Activated CD4-positive, alpha-beta memory T cell treated with anti-CD3 and anti-CD28 coated beads for 36 hours (primary cell): Measurements from ENCODE around the gene OR51S1. TPM values are rescaled to one million over a fixed set of nuclear protein-coding genes. Genes with fewer than 3 reads are reported as not detected.
"Not testable (repeated sequence)": the region's sequence is repeated elsewhere in the genome, so short reads cannot be mapped to it uniquely, and the experiment has no call there.

ENCODE experiments used
- CTCF ChIA-PET: fragments of 350-600 bp; sonication (Branson Sonifier 250); formaldehyde crosslinking; loops from one replicate; lab custom pipeline; 2021; ENCODE audit warnings: antibody characterized with exemption, inconsistent platforms; lab: Charles Lee
- POLR2A ChIA-PET: fragments of 350-600 bp; sonication (Branson Sonifier 250); formaldehyde crosslinking; loops from one replicate; lab custom pipeline; 2021; ENCODE audit warnings: antibody characterized with exemption; lab: Charles Lee
- DNase-seq: peaks from one replicate; pipeline ENCODE4 v3.0.0-alpha.2; 2020
- H3K27ac Mint-ChIP-seq: one replicate; pipeline ENCODE4 v1.8.0; 2021; ENCODE audit warnings: mixed read lengths
- H3K27me3 Mint-ChIP-seq: one replicate; pipeline ENCODE4 v1.8.0; 2021; ENCODE audit warnings: mixed read lengths
- H3K36me3 Mint-ChIP-seq: one replicate; pipeline ENCODE4 v1.8.0; 2021; ENCODE audit warnings: mixed read lengths
- H3K4me1 Mint-ChIP-seq: one replicate; pipeline ENCODE4 v1.8.0; 2021; ENCODE audit warnings: low read depth, mixed read lengths
- H3K4me3 Mint-ChIP-seq: one replicate; pipeline ENCODE4 v1.8.0; 2021; ENCODE audit warnings: mild to moderate bottlenecking, mixed read lengths
- H3K9me3 Mint-ChIP-seq: one replicate; pipeline ENCODE4 v1.8.0; 2021; ENCODE audit warnings: mixed read lengths
- intact Hi-C: fragments of 100-400 bp; cut with micrococcal nuclease; formaldehyde crosslinking; loops from one replicate; pipeline ENCODE4 v1.15.1; 2023
- total RNA-seq, 2 experiments: library from RNA; stranded (reverse); gene quantifications; one replicate each; pipeline ENCODE4 v1.2.3, GENCODE V29; 2021

OR51S1 gene
- total RNA-seq, 2 experiments from 2014 or later, result not detected

DNA sequence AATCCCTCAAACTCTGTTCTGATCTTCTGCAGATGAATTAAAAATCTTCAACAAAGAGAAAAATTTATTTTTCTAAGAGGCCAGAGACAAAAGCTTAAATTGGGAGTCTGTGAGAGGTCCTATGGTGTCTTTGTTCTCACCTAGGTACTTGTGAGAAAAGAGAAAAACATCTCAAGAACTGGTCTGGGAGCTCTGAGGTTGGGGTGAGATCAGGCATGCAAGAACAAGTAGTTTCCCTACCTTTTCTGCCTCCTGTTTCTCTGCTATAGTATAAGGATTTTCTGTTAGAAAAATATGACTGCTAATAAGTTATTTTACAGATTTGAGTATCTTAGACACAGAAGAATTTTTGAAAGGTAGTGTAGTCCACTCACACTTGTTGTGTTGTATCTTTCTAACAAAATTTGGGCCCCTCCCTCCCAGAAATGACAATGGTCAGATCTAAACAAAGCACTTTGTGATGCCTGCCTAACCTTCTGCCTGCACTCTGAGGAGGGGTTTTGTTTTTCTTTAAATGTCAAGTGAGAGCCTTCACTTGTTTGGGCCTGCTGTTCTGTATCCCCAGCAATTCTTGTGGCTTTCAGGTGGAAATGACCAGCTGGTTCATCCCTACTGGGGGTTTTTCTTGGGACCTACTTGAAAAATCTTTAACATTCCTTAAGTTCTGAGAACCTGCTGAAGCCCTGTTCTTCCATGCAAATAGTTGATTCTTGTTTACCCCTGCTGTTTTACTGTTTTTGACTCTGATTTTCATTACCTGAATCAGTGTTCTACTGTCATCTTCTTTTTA, 13.6 kb upstream of the OR51S1 start:
- Mint-ChIP-seq H3K36me3 (no peaks in the 10 kb centered on the region), H3K4me1 (no peaks in the 10 kb centered on the region), H3K4me3 (no peak overlapping the region), H3K27me3 (no peaks in the 10 kb centered on the region), H3K9me3 (no peaks in the 10 kb centered on the region), H3K27ac (no peak overlapping the region)
- intact Hi-C loops, result no loop called here
- POLR2A ChIA-PET, result no interaction called here
- no peak for DNase-seq
- CTCF ChIA-PET, result no interaction called here

DNA sequence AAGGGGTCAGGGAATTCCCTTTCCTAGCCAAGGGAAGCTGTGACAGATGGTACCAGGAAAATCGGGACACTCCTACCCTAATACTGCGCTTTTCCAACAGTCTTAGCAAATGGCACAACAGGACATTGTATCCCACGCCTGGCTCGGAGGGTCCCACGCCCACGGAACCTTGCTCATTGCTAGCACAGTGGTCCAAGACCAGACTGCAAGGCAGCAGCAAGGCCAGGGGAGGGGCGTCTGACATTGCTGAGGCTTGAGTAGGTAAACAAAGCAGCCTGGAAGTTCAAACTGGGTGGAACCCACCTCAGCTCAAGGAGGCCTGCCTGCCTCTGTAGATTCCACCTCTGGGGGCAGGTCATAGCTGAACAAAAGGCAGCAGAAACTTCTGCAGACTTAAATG, 5.3 kb upstream of the OR51S1 start:
- H3K9me3 Mint-ChIP-seq, DNase-seq, CTCF ChIA-PET, H3K4me1 Mint-ChIP-seq, H3K4me3 Mint-ChIP-seq, POLR2A ChIA-PET, H3K36me3 Mint-ChIP-seq, H3K27me3 Mint-ChIP-seq, intact Hi-C loops, H3K27ac Mint-ChIP-seq: not testable (repeated sequence)

GRCh38 chr11:4851033-4851432, 2.0 kb upstream of the OR51S1 start:
- no peaks in the 10 kb centered on the region for H3K36me3 Mint-ChIP-seq
- peaks cover 3% of the 10 kb centered on the region for H3K27me3 Mint-ChIP-seq
- intact Hi-C loops, result no loop called here
- POLR2A ChIA-PET, result no interaction called here
- H3K4me1 Mint-ChIP-seq, result no peaks in the 10 kb centered on the region
- H3K4me3 Mint-ChIP-seq, result no peak overlapping the region
- H3K27ac Mint-ChIP-seq, result no peak overlapping the region
- CTCF ChIA-PET, result no interaction called here
- H3K9me3 Mint-ChIP-seq, result no peaks in the 10 kb centered on the region
- DNase-seq, result no peak

GRCh38 chr11:4839851-4840549, 9.0 kb downstream of the OR51S1 start:
- H3K27me3 Mint-ChIP-seq, result no peaks in the 10 kb centered on the region
- intact Hi-C loops, result no loop called here
- POLR2A ChIA-PET, result no interaction called here
- CTCF ChIA-PET, result no interaction called here
- no peaks in the 10 kb centered on the region for H3K9me3 Mint-ChIP-seq
- no peaks in the 10 kb centered on the region for H3K36me3 Mint-ChIP-seq
- no peak overlapping the region for H3K4me3 Mint-ChIP-seq
- no peak overlapping the region for H3K27ac Mint-ChIP-seq
- H3K4me1 Mint-ChIP-seq, result no peaks in the 10 kb centered on the region
- DNase-seq, result no peak

DNA sequence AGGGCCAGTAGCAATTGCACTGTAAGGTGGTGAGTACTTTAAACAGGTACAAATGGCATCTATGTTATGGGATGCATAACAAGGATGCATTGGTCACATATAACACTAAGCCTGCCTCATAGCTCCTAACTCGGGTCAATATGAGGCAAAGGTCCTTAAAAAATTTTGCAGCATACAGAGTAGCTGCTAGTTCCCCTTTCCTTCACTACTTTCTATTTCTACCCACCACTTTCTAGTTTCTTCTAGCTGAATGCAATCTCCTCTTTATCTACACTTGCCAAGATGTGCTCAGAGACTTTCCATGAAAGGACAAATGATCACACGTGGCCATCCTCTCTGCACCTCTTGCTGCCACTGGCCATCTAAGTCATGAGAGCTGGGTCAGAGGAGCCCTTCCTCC, 18.1 kb downstream of the OR51S1 start:
- H3K27ac Mint-ChIP-seq, result no peak overlapping the region
- no peaks in the 10 kb centered on the region for H3K4me1 Mint-ChIP-seq
- H3K36me3 Mint-ChIP-seq, result no peaks in the 10 kb centered on the region
- ChIA-PET POLR2A (no interaction called here), CTCF (no interaction called here)
- H3K4me3 Mint-ChIP-seq, result no peak overlapping the region
- intact Hi-C loops, result no loop called here
- DNase-seq, result no peak
- H3K9me3 Mint-ChIP-seq, result no peaks in the 10 kb centered on the region
- peaks cover 2% of the 10 kb centered on the region for H3K27me3 Mint-ChIP-seq

DNA sequence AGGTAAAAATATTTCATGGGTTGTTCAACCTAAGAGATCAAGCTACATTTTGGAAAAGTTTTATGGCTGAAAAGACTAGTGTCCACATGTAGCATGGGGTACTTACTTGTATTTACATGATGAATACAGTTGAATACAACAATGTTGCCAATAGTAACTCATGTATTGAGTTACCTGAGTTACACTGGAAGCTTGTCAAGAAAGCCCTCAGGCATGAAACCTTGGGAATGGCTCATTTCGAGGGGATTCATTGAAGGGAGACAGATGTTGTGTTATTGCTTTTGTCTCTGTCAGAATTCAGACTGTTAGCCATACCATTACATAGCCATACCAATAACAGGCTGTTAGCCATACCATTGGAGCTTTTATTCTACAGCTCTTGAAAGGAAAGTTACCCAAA, 18.7 kb downstream of the OR51S1 start:
- H3K9me3 Mint-ChIP-seq, result no peaks in the 10 kb centered on the region
- ChIA-PET POLR2A (no interaction called here), CTCF (no interaction called here)
- no peaks in the 10 kb centered on the region for H3K4me1 Mint-ChIP-seq
- DNase-seq, result no peak
- H3K36me3 Mint-ChIP-seq, result no peaks in the 10 kb centered on the region
- H3K27me3 Mint-ChIP-seq, result peaks cover 2% of the 10 kb centered on the region
- no peak overlapping the region for H3K4me3 Mint-ChIP-seq
- intact Hi-C loops, result no loop called here
- H3K27ac Mint-ChIP-seq, result no peak overlapping the region

DNA sequence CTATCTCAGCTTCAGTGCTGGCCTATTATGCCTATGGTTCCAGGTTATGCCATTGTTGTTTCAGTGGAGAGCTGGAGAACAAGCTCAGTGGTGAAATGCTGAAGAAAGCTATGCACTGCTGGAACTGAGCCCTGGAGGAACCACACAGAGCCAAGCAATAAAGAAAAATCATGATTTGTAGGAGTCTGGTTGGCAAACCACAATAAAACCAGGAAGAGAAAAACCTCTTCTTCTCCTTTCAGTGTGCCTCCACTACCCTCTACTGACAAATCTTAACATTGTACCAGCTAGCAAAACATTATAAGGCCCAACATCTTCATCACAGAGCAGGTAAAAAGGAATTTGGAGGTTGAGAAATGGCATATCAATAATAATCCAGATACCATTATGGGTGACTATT, 22.6 kb downstream of the OR51S1 start:
- Mint-ChIP-seq H3K27me3 (peaks cover 7% of the 10 kb centered on the region), H3K36me3 (no peaks in the 10 kb centered on the region), H3K4me1 (no peaks in the 10 kb centered on the region), H3K4me3 (no peak overlapping the region), H3K27ac (no peak overlapping the region), H3K9me3 (no peaks in the 10 kb centered on the region)
- no peak for DNase-seq
- ChIA-PET CTCF (interaction anchor here (1.4 kb wide), 1 partner anchor 189 kb away, joined by 5 read pairs; the partner anchor contains the start of gene OR51D1), POLR2A (no interaction called here)
- intact Hi-C loops, result loop anchor here (10.0 kb wide), 1 partner anchor 192 kb away; the partner anchor contains the start of gene OR51D1

DNA sequence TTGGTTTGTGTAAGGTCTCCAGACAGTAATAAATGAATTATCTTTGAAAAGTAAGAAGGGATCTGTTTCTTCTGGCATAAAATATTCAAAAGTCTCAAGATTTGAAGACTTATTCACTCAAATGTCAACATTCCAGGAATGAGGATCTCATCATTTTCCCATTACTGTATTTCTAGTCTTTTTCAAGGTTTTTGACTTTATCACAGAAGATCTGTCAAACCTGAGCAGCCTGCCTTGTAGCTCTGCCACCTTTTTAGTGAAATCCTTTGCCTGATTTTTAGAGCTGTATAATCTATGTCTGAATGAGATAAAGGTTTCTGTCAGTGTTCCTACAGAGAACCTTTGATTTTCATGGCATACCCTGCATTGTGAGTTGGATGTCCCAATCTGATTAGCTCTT, 23.9 kb downstream of the OR51S1 start:
- Mint-ChIP-seq H3K27ac (no peak overlapping the region), H3K27me3 (peaks cover 7% of the 10 kb centered on the region), H3K4me3 (no peak overlapping the region), H3K4me1 (no peaks in the 10 kb centered on the region), H3K36me3 (no peaks in the 10 kb centered on the region), H3K9me3 (no peaks in the 10 kb centered on the region)
- ChIA-PET CTCF (no interaction called here), POLR2A (no interaction called here)
- intact Hi-C loops, result loop anchor here (10.0 kb wide), 1 partner anchor 190 kb away; the partner anchor contains the start of gene OR51D1
- no peak for DNase-seq

GRCh38 chr11:4821021-4821420, 28.0 kb downstream of the OR51S1 start, which contains the start of gene OR51F2:
Gene OR51F2 (plus strand): TSS chr11:4821321. CDS start chr11:4821422, 101 bp downstream.
- no peaks in the 10 kb centered on the region for H3K4me1 Mint-ChIP-seq
- POLR2A ChIA-PET, result no interaction called here
- peaks cover 7% of the 10 kb centered on the region for H3K27me3 Mint-ChIP-seq
- H3K9me3 Mint-ChIP-seq, result no peaks in the 10 kb centered on the region
- no peak within 1 kb of the TSS for H3K27ac Mint-ChIP-seq
- H3K36me3 Mint-ChIP-seq, result no peaks in the 10 kb centered on the region
- no peak for DNase-seq
- intact Hi-C loops, result loop anchor here (10.0 kb wide), 1 partner anchor 186 kb away; the partner anchor contains the start of gene OR51D1
- no peak within 1 kb of the TSS for H3K4me3 Mint-ChIP-seq
- CTCF ChIA-PET, result no interaction called here

DNA sequence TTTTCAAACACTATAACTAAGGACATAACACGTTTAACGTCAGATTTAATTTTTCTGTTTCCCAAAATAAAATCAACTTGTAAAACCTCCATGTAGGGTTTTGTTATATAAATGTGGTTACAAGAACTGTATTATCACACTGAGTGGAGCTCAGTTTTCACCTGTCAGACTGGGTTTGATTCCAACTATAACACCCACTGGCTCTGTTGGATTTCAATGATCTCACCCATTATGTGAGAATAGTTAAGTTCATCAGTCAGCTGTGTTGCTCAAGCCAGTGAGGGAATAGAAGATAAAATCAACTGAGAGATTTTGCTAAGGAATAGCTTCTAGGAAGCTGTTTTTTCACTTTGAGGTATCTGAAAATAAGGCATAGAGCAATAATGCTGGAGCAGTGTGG, 39.8 kb downstream of the OR51S1 start:
- no peaks in the 10 kb centered on the region for H3K36me3 Mint-ChIP-seq
- H3K9me3 Mint-ChIP-seq, result no peaks in the 10 kb centered on the region
- CTCF ChIA-PET, result no interaction called here
- no peak for DNase-seq
- H3K4me1 Mint-ChIP-seq, result no peaks in the 10 kb centered on the region
- H3K27ac Mint-ChIP-seq, result no peak overlapping the region
- intact Hi-C loops, result no loop called here
- H3K4me3 Mint-ChIP-seq, result no peak overlapping the region
- POLR2A ChIA-PET, result no interaction called here
- H3K27me3 Mint-ChIP-seq, result peaks cover 5% of the 10 kb centered on the region

- H3K27me3 Mint-ChIP-seq, result peaks cover 5% of the 10 kb centered on the region
- POLR2A ChIA-PET, result no interaction called here
- CTCF ChIA-PET, result no interaction called here
- DNase-seq, result no peak
- intact Hi-C loops, result no loop called here
- H3K27ac Mint-ChIP-seq, result no peak overlapping the region
- H3K36me3 Mint-ChIP-seq, result no peaks in the 10 kb centered on the region
- H3K4me1 Mint-ChIP-seq, result no peaks in the 10 kb centered on the region
- no peak overlapping the region for H3K4me3 Mint-ChIP-seq
- no peaks in the 10 kb centered on the region for H3K9me3 Mint-ChIP-seq
These were observed 40.5 kb downstream of the OR51S1 start for GRCh38 chr11:4808476-4808875.

DNA sequence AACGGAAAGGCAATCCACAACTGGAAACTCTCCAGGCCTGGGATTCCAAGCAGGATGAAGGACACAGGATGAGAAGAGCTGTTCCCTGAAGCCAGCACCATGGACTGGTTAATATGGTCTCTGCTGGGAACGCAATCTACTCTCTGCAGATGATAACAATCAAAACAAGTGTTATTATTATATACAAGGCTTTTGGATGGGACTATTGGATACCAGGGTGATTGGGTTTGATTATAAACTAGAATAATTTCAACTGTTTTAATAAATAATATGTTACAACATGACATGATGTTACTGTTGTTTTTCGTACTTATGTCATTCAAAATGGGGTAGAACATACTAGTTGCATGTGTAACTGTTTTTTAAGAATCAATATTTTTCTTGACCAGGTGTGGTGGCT, 44.7 kb downstream of the OR51S1 start, which contains the start of gene OR52R1:
Gene OR52R1, minus strand, starts transcription at position 101 of the 400 bp plus-strand sequence. Its CDS starts 0 bp downstream, at position 101.
- Mint-ChIP-seq H3K4me1 (no peaks in the 10 kb centered on the region), H3K27me3 (peaks cover 6% of the 10 kb centered on the region), H3K9me3 (no peaks in the 10 kb centered on the region), H3K27ac (no peak within 1 kb of the TSS), H3K4me3 (no peak within 1 kb of the TSS), H3K36me3 (no peaks in the 10 kb centered on the region)
- POLR2A ChIA-PET, result no interaction called here
- no peak for DNase-seq
- CTCF ChIA-PET, result no interaction called here
- intact Hi-C loops, result no loop called here
